K562 (cell line): Measurements from ENCODE around the gene ERBB3. TPM values are rescaled to one million over a fixed set of nuclear protein-coding genes. Genes with fewer than 3 reads are reported as not detected.
A peak's percentile ranks its signal among the peaks of the same experiment; 100 is the strongest.

Source experiments
- C11orf30 ChIP-seq: fragments of 450-650 bp; IDR thresholded peaks from 2 replicates; pipeline ENCODE4 v1.6.1; 2016; ENCODE audit warnings: low read depth, mild to moderate bottlenecking
- ETV5 ChIP-seq: sonication (generic); formaldehyde crosslinking; IDR thresholded peaks from 2 replicates; pipeline ENCODE4 v1.4.0; 2020; ENCODE audit warnings: low read depth, mild to moderate bottlenecking, missing genetic modification reagents
- GATAD2A ChIP-seq: fragments of 450-650 bp; IDR thresholded peaks from 2 replicates; pipeline ENCODE4 v1.6.1; 2017
- OTX1 ChIP-seq: fragments of 450-650 bp; formaldehyde crosslinking; IDR thresholded peaks from 2 replicates; pipeline ENCODE4 v1.4.0; 2022; ENCODE audit warnings: mild to moderate bottlenecking
- SIN3B ChIP-seq: fragments of 450-650 bp; IDR thresholded peaks from 2 replicates; pipeline ENCODE4 v1.6.1; 2017; ENCODE audit warnings: low read depth, mild to moderate bottlenecking, moderate library complexity
- TAF15 ChIP-seq: fragments of 200-400 bp; formaldehyde crosslinking; IDR thresholded peaks from 2 replicates; pipeline ENCODE4 v1.6.1; 2017; ENCODE audit warnings: mild to moderate bottlenecking, low read depth, low read length, moderate library complexity
- TARDBP ChIP-seq: fragments of 450-650 bp; IDR thresholded peaks from 2 replicates; pipeline ENCODE4 v1.6.1; 2016
- TEAD4 ChIP-seq, 2 experiments: sonication (generic) in 1 of 2; formaldehyde crosslinking in 1 of 2; IDR thresholded peaks; 2 replicates each; pipeline versions ENCODE4 v1.6.1 to v1.8.0; 2012 to 2022; ENCODE audit warnings: borderline replicate concordance in 1 of 2, inconsistent platforms in 1 of 2, low read length in 1 of 2, mild to moderate bottlenecking in 1 of 2, missing genetic modification reagents in 1 of 2
- TGIF2 ChIP-seq: sonication (generic); formaldehyde crosslinking; IDR thresholded peaks from 2 replicates; pipeline ENCODE4 v1.8.1; 2022; ENCODE audit warnings: mild to moderate bottlenecking, missing genetic modification reagents, moderate library complexity
- ZNF445 ChIP-seq: fragments of 250-450 bp; sonication (Bioruptor Pico); IDR thresholded peaks from 2 replicates; pipeline ENCODE4 v1.4.0; 2020; ENCODE audit warnings: low read depth, mild to moderate bottlenecking, moderate library complexity
- polyA plus RNA-seq, 8 experiments: library from polyadenylated mRNA; depleted of rRNA in 4 of 8; stranded (reverse) in 5 of 8; unstranded in 3 of 8; fragments of >200 nt; fragmentation: Nextera tagmentation in 2 of 8; fragmentation: Illumina TruSeq in 1 of 8; extraction: Ambion mirVana in 2 of 8; extraction: Trizol in 1 of 8; gene quantifications; 2 replicates each; pipeline versions ENCODE4 v1.2.1 to v1.2.3, GENCODE V29; 2011 to 2014; ENCODE audit warnings: inconsistent platforms in 1 of 8, missing spikeins in 1 of 8
- total RNA-seq, 7 experiments: library from RNA; depleted of rRNA in 6 of 7; stranded (reverse); fragments of >200 nt in 6 of 7; fragmentation: Illumina TruSeq in 2 of 7; extraction: Trizol in 2 of 7; gene quantifications; 2 replicates each; pipeline versions ENCODE4 v1.2.1 to v1.2.3, GENCODE V29; 2011 to 2021; ENCODE audit warnings: low replicate concordance in 1 of 7
- TF ChIP-seq, protein P1 (sequence below), 3 experiments: IDR thresholded peaks in 2 of 3; conservative IDR thresholded peaks in 1 of 3; 2 replicates each; pipeline ENCODE4 v1.5.1; 2011 to 2012; ENCODE audit warnings: low read length in 3 of 3, mild to moderate bottlenecking in 3 of 3, control low read depth in 2 of 3, improper control_type of control experiment in 1 of 3, inconsistent platforms in 1 of 3, low read depth in 1 of 3, mixed read lengths in 1 of 3, moderate library complexity in 1 of 3; ENCODE audit not compliant: insufficient read depth in 2 of 3
- TF ChIP-seq, protein P2 (sequence below): fragments of 450-650 bp; IDR thresholded peaks from one replicate; pipeline ENCODE4 v1.6.1; 2018; ENCODE audit warnings: mild to moderate bottlenecking, moderate library complexity; ENCODE audit not compliant: partially characterized antibody
- TF ChIP-seq, protein P3 (sequence below), 2 experiments: fragments of 450-650 bp in 1 of 2; sonication (generic) in 1 of 2; formaldehyde crosslinking in 1 of 2; IDR thresholded peaks in 1 of 2; conservative IDR thresholded peaks in 1 of 2; 2 replicates each; pipeline versions ENCODE4 v1.6.1 to v1.8.1; 2016 to 2023; ENCODE audit warnings: mild to moderate bottlenecking in 2 of 2, moderate library complexity in 2 of 2, inconsistent platforms in 1 of 2, missing genetic modification reagents in 1 of 2
- TF ChIP-seq, protein P4 (sequence below): fragments of 450-650 bp; IDR thresholded peaks from 2 replicates; pipeline ENCODE4 v1.6.1; 2016
- TF ChIP-seq, protein P5 (sequence below): sonication (generic); formaldehyde crosslinking; IDR thresholded peaks from 2 replicates; pipeline ENCODE4 v1.8.0; 2023; ENCODE audit warnings: mild to moderate bottlenecking, missing genetic modification reagents
- TF ChIP-seq, protein P6 (sequence below): fragments of 450-650 bp; IDR thresholded peaks from 2 replicates; pipeline ENCODE4 v1.6.1; 2017; ENCODE audit warnings: antibody characterized with exemption

ERBB3 gene
- total and polyA plus RNA-seq, 9 of the 15 experiments (the other 6 are each of a cell fraction or from before 2014, with no cell fraction given): 1.5 to 5.4 (median 3.8) TPM

DNA sequence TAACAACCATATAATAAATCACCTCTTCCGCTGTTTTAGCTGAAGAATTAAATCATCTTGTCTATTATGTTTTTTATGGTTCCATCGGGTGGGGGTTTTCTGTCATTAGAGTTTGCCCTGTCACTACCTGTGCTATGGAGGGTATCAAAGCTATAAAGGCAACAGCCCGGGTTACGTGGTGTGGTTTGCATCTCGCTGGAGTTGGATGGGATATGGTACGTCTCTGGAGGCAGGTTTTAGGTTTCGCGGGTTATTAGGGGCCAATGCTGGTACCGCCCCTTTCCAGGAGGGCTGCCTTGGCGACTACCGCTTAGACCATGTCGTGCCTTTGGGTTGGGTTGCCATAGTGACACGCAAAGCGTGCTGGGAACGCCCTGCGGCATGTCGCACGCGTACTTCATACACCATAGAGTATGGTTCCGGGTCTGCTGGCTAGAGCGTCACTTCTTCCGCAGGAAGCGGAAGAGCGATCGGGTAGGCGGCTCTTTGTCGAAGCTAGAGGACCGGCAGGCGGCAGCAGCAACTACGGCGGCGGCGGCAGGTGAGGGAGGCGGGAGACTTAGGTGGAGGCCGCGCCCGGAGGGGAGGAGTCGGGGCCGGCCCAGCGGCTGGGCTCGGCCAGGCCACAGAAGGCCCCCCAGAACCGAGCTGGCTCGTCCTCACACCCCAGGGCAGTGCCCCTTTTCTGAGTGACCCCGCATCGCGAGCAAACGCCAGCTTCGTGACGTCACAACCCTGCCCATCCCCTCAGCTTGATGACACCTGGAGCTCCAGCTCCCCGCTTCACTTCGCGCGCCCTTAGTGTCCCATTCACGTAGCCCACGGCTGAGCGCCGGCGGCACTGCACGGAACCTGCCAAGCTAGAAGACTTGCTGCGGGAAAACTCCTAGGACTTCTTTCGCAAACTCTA lies 38.1 kb downstream of the ERBB3 start, which contains the start of gene ZC3H10 (continued):
- TF ChIP-seq, protein P1, sequence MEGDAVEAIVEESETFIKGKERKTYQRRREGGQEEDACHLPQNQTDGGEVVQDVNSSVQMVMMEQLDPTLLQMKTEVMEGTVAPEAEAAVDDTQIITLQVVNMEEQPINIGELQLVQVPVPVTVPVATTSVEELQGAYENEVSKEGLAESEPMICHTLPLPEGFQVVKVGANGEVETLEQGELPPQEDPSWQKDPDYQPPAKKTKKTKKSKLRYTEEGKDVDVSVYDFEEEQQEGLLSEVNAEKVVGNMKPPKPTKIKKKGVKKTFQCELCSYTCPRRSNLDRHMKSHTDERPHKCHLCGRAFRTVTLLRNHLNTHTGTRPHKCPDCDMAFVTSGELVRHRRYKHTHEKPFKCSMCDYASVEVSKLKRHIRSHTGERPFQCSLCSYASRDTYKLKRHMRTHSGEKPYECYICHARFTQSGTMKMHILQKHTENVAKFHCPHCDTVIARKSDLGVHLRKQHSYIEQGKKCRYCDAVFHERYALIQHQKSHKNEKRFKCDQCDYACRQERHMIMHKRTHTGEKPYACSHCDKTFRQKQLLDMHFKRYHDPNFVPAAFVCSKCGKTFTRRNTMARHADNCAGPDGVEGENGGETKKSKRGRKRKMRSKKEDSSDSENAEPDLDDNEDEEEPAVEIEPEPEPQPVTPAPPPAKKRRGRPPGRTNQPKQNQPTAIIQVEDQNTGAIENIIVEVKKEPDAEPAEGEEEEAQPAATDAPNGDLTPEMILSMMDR (IDR thresholded peaks at IDR 0.05 in 2 of 3, conservative IDR thresholded peaks at IDR 0.05 in 1 of 3; ENCODE audit: insufficient read depth in 2 of 3, low read depth in 1 of 3, low read length in 3 of 3): peak; percentile 70 to 79 (median 71)
- peak; percentile 82 for TF ChIP-seq C11orf30
- TF ChIP-seq, protein P2, sequence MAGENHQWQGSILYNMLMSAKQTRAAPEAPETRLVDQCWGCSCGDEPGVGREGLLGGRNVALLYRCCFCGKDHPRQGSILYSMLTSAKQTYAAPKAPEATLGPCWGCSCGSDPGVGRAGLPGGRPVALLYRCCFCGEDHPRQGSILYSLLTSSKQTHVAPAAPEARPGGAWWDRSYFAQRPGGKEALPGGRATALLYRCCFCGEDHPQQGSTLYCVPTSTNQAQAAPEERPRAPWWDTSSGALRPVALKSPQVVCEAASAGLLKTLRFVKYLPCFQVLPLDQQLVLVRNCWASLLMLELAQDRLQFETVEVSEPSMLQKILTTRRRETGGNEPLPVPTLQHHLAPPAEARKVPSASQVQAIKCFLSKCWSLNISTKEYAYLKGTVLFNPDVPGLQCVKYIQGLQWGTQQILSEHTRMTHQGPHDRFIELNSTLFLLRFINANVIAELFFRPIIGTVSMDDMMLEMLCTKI: no peak
- peak; percentile 73 for TF ChIP-seq TEAD4 (IDR thresholded peaks at IDR 0.05; ENCODE audit: low read length)
- TF ChIP-seq TEAD4 (CRISPR knock-in tag; IDR thresholded peaks at IDR 0.05; ENCODE audit: borderline replicate concordance): no peak
- TF ChIP-seq, protein P3, sequence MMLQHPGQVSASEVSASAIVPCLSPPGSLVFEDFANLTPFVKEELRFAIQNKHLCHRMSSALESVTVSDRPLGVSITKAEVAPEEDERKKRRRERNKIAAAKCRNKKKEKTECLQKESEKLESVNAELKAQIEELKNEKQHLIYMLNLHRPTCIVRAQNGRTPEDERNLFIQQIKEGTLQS (IDR thresholded peaks at IDR 0.05): peak; percentile 62; the same call in 1 of the 2 replicates
- TF ChIP-seq, protein P3 (CRISPR knock-in tag; conservative IDR thresholded peaks at IDR 0.05): 0 out of 2 replicates have a peak, but pooled peaks have one; percentile 35
- TF ChIP-seq, protein P4, sequence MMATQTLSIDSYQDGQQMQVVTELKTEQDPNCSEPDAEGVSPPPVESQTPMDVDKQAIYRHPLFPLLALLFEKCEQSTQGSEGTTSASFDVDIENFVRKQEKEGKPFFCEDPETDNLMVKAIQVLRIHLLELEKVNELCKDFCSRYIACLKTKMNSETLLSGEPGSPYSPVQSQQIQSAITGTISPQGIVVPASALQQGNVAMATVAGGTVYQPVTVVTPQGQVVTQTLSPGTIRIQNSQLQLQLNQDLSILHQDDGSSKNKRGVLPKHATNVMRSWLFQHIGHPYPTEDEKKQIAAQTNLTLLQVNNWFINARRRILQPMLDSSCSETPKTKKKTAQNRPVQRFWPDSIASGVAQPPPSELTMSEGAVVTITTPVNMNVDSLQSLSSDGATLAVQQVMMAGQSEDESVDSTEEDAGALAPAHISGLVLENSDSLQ: peak; percentile 85
- TF ChIP-seq OTX1 (CRISPR knock-in tag): peak; percentile 97
- TF ChIP-seq, protein P5, sequence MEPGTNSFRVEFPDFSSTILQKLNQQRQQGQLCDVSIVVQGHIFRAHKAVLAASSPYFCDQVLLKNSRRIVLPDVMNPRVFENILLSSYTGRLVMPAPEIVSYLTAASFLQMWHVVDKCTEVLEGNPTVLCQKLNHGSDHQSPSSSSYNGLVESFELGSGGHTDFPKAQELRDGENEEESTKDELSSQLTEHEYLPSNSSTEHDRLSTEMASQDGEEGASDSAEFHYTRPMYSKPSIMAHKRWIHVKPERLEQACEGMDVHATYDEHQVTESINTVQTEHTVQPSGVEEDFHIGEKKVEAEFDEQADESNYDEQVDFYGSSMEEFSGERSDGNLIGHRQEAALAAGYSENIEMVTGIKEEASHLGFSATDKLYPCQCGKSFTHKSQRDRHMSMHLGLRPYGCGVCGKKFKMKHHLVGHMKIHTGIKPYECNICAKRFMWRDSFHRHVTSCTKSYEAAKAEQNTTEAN (CRISPR knock-in tag): no peak
- peak; percentile 96 for TF ChIP-seq ETV5 (CRISPR knock-in tag)
- TF ChIP-seq, protein P6, sequence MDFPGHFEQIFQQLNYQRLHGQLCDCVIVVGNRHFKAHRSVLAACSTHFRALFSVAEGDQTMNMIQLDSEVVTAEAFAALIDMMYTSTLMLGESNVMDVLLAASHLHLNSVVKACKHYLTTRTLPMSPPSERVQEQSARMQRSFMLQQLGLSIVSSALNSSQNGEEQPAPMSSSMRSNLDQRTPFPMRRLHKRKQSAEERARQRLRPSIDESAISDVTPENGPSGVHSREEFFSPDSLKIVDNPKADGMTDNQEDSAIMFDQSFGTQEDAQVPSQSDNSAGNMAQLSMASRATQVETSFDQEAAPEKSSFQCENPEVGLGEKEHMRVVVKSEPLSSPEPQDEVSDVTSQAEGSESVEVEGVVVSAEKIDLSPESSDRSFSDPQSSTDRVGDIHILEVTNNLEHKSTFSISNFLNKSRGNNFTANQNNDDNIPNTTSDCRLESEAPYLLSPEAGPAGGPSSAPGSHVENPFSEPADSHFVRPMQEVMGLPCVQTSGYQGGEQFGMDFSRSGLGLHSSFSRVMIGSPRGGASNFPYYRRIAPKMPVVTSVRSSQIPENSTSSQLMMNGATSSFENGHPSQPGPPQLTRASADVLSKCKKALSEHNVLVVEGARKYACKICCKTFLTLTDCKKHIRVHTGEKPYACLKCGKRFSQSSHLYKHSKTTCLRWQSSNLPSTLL: no peak
- peak; percentile 60; the same call in 1 of the 2 replicates for TF ChIP-seq SIN3B
- TF ChIP-seq GATAD2A: 0 out of 2 replicates have a peak, but pooled peaks have one; percentile 34
- peak; percentile 76; the same call in 1 of the 2 replicates for TF ChIP-seq TARDBP
- peak; percentile 91; the same call in 1 of the 2 replicates for TF ChIP-seq TAF15
- TF ChIP-seq ZNF445: peak; percentile 85; the same call in 1 of the 2 replicates
- peak; percentile 53; the same call in 1 of the 2 replicates for TF ChIP-seq TGIF2 (CRISPR knock-in tag)
